Endodermal cell (in vitro differentiated cells): ENCODE data around the gene THADA. TPM values are rescaled to one million over a fixed set of nuclear protein-coding genes. Genes with fewer than 3 reads are reported as not detected.

Experiments used
- DNase-seq: peaks from one replicate; pipeline ENCODE4 v3.0.0-alpha.2; 2017
- H3K27ac ChIP-seq: 2 replicates; pipeline ENCODE4 v1.5.1; 2013; ENCODE audit warnings: mild to moderate bottlenecking, low read depth, low read length, moderate library complexity
- H3K27me3 ChIP-seq: 2 replicates; pipeline ENCODE4 v1.6.1; 2013; ENCODE audit warnings: mild to moderate bottlenecking, low read length, moderate library complexity; ENCODE audit not compliant: insufficient read depth, control insufficient read depth, poor library complexity, severe bottlenecking
- H3K36me3 ChIP-seq: 2 replicates; pipeline ENCODE4 v1.7.0; 2013; ENCODE audit warnings: mild to moderate bottlenecking, low read length, moderate library complexity; ENCODE audit not compliant: control insufficient read depth, insufficient read depth
- H3K4me1 ChIP-seq: one replicate; pipeline ENCODE4 v1.7.0; 2013; ENCODE audit warnings: low read length; ENCODE audit not compliant: control insufficient read depth, insufficient read depth
- H3K4me3 ChIP-seq: 2 replicates; pipeline ENCODE4 v1.5.1; 2013; ENCODE audit warnings: mild to moderate bottlenecking, low read length, moderate library complexity
- H3K9ac ChIP-seq: 2 replicates; pipeline ENCODE4 v1.6.1; 2013; ENCODE audit warnings: mild to moderate bottlenecking, low read length, moderate library complexity; ENCODE audit not compliant: poor library complexity, severe bottlenecking; ENCODE audit errors: extremely low read depth
- H3K9me3 ChIP-seq: 2 replicates; pipeline ENCODE4 v1.6.1; 2013; ENCODE audit warnings: mild to moderate bottlenecking, low read length, moderate library complexity; ENCODE audit not compliant: control insufficient read depth
- H3K27ac Mint-ChIP-seq: 2 replicates; pipeline ENCODE4 v1.8.0; 2020; ENCODE audit warnings: mixed read lengths
- H3K27me3 Mint-ChIP-seq: 2 replicates; pipeline ENCODE4 v1.8.0; 2021; ENCODE audit warnings: mild to moderate bottlenecking, mixed read lengths; ENCODE audit not compliant: insufficient read depth
- H3K36me3 Mint-ChIP-seq: 2 replicates; pipeline ENCODE4 v1.8.0; 2020; ENCODE audit warnings: low read depth, mixed read lengths
- H3K4me1 Mint-ChIP-seq: 2 replicates; pipeline ENCODE4 v1.8.0; 2020; ENCODE audit warnings: mixed read lengths
- H3K4me3 Mint-ChIP-seq: 2 replicates; pipeline ENCODE4 v1.8.0; 2020; ENCODE audit warnings: mild to moderate bottlenecking, moderate library complexity, mixed read lengths
- H3K9me3 Mint-ChIP-seq: 2 replicates; pipeline ENCODE4 v1.8.0; 2020; ENCODE audit warnings: mild to moderate bottlenecking, mixed read lengths
- CTCF ChIP-seq: fragments of 200-600 bp; sonication (generic); conservative IDR thresholded peaks from 2 replicates; pipeline ENCODE4 v1.5.0; 2021; ENCODE audit warnings: antibody characterized with exemption, mild to moderate bottlenecking
- WGBS, 2 experiments: methylation state at CpG; one replicate each; pipeline versions ENCODE4 v1.1.5 to v1.1.7; 2013; ENCODE audit warnings: missing lambda C conversion rate in 2 of 2, mixed read lengths in 1 of 2; ENCODE audit not compliant: insufficient coverage in 1 of 2, insufficient read length in 1 of 2; 5-methylcytosine and 5-hydroxymethylcytosine counted together
- total RNA-seq, 2 donors: library from RNA; stranded (reverse); fragmentation: NEBNext Ultra II Directional in 1 of 2; extraction: Animal tissue kit (Norgen Biotek cat#: 25700) in 1 of 2; gene quantifications; 2 replicates in 1 of 2; 3 replicates in 1 of 2; pipeline ENCODE4 v1.2.1, GENCODE V29; 2021

Gene THADA
- total RNA-seq, 2 donors from 2014 or later, result 32.8 to 35.0 TPM

GRCh38 chr2:43323857-43324256 lies 272.0 kb downstream of the THADA start:
- Mint-ChIP-seq H3K36me3 (peaks cover 2% of the 10 kb centered on the region), H3K4me3 (no peak overlapping the region), H3K4me1 (peaks cover 12% of the 10 kb centered on the region), H3K27ac (no peak overlapping the region), H3K9me3 (no peaks in the 10 kb centered on the region), H3K27me3 (no peaks in the 10 kb centered on the region)
- Histone ChIP-seq H3K9ac (no peak overlapping the region), H3K36me3 (no peaks in the 10 kb centered on the region), H3K27ac (no peak overlapping the region), H3K9me3 (no peaks in the 10 kb centered on the region), H3K4me1 (no peaks in the 10 kb centered on the region), H3K27me3 (no peaks in the 10 kb centered on the region), H3K4me3 (no peak overlapping the region)
- no peak for DNase-seq
- WGBS, 2 experiments, result 72 to 87% methylated on average over 3 to 4 of the region's 4 CpGs
- no peak for TF ChIP-seq CTCF

- no peaks in the 10 kb centered on the region for H3K9me3 ChIP-seq
- H3K36me3 ChIP-seq, result no peaks in the 10 kb centered on the region
- H3K4me1 Mint-ChIP-seq, result peaks cover 12% of the 10 kb centered on the region
- no peaks in the 10 kb centered on the region for H3K27me3 ChIP-seq
- H3K27ac ChIP-seq, result no peak overlapping the region
- peaks cover 2% of the 10 kb centered on the region for H3K36me3 Mint-ChIP-seq
- H3K9ac ChIP-seq, result no peak overlapping the region
- no peak overlapping the region for H3K4me3 Mint-ChIP-seq
- TF ChIP-seq CTCF, result no peak
- no peak overlapping the region for H3K27ac Mint-ChIP-seq
- no peaks in the 10 kb centered on the region for H3K4me1 ChIP-seq
- H3K4me3 ChIP-seq, result no peak overlapping the region
- H3K9me3 Mint-ChIP-seq, result no peaks in the 10 kb centered on the region
- WGBS, 2 experiments, result 92% methylated on average over 1 of the region's 1 CpG; no CpG with 5 or more reads in 1 of the 2 experiments
- H3K27me3 Mint-ChIP-seq, result no peaks in the 10 kb centered on the region
- DNase-seq, result no peak
These were observed 274.4 kb downstream of the THADA start for GRCh38 chr2:43321446-43321845.

- Mint-ChIP-seq H3K36me3 (peaks cover 2% of the 10 kb centered on the region), H3K27me3 (no peaks in the 10 kb centered on the region), H3K27ac (no peak overlapping the region), H3K9me3 (no peaks in the 10 kb centered on the region), H3K4me1 (peaks cover 12% of the 10 kb centered on the region), H3K4me3 (no peak overlapping the region)
- no peak for TF ChIP-seq CTCF
- WGBS, 2 experiments, result 94 to 100% methylated on average over 2 of the region's 2 CpGs
- Histone ChIP-seq H3K4me3 (no peak overlapping the region), H3K9ac (no peak overlapping the region), H3K36me3 (no peaks in the 10 kb centered on the region), H3K27me3 (no peaks in the 10 kb centered on the region), H3K9me3 (no peaks in the 10 kb centered on the region), H3K4me1 (no peaks in the 10 kb centered on the region), H3K27ac (no peak overlapping the region)
- DNase-seq, result no peak
These were observed 276.3 kb downstream of the THADA start for GRCh38 chr2:43319541-43319940.
